Lower lobe of right lung (tissue), 2 donors: ENCODE results near the gene ATP2C2. TPM values are rescaled to one million over a fixed set of nuclear protein-coding genes. Genes with fewer than 3 reads are reported as not detected.

Experiments used
- ATAC-seq, 2 donors: fragments of 200-7000 bp; cut with Tn5 transposase; one replicate each; pipeline ENCODE4 v1.9.1; 2020 to 2022; ENCODE audit warnings: mild to moderate bottlenecking in 2 of 2, moderate library complexity in 2 of 2
- DNase-seq: peaks from one replicate; pipeline ENCODE4 v3.0.0-alpha.2; 2020
- H3K27ac ChIP-seq: fragments of 200-600 bp; one replicate; pipeline ENCODE4 v1.8.0; 2022
- H3K27me3 ChIP-seq: fragments of 200-600 bp; one replicate; pipeline ENCODE4 v1.8.0; 2022; ENCODE audit warnings: low read depth
- H3K36me3 ChIP-seq: fragments of 200-600 bp; one replicate; pipeline ENCODE4 v1.8.0; 2022; ENCODE audit warnings: mild to moderate bottlenecking
- H3K4me1 ChIP-seq: fragments of 200-600 bp; one replicate; pipeline ENCODE4 v1.8.0; 2022
- H3K4me3 ChIP-seq: fragments of 200-600 bp; one replicate; pipeline ENCODE4 v1.8.0; 2022; ENCODE audit warnings: mild to moderate bottlenecking
- H3K9me3 ChIP-seq: fragments of 200-600 bp; one replicate; pipeline ENCODE4 v1.8.0; 2022
- intact Hi-C: fragments of 100-400 bp; cut with DNase I; formaldehyde crosslinking; loops from one replicate; pipeline ENCODE4 v1.11.0; 2022
- total RNA-seq: library from RNA; stranded (reverse); fragmentation: NEBNext Ultra II Directional; extraction: Animal tissue kit (Norgen Biotek cat#: 25700); gene quantifications from one replicate; pipeline ENCODE4 v1.2.1, GENCODE V29; 2021
- TF ChIP-seq, protein P1 (sequence below): fragments of 200-600 bp; IDR thresholded peaks from one replicate; pipeline ENCODE4 v1.8.0; 2022; ENCODE audit warnings: antibody characterized with exemption, mild to moderate bottlenecking
- donor health status: DM: no; HTN: yes; CAD: no; lungs with severe emphysema.

The ATP2C2 gene
- total RNA-seq, 1 donor from 2014 or later: 56.2 TPM

DNA sequence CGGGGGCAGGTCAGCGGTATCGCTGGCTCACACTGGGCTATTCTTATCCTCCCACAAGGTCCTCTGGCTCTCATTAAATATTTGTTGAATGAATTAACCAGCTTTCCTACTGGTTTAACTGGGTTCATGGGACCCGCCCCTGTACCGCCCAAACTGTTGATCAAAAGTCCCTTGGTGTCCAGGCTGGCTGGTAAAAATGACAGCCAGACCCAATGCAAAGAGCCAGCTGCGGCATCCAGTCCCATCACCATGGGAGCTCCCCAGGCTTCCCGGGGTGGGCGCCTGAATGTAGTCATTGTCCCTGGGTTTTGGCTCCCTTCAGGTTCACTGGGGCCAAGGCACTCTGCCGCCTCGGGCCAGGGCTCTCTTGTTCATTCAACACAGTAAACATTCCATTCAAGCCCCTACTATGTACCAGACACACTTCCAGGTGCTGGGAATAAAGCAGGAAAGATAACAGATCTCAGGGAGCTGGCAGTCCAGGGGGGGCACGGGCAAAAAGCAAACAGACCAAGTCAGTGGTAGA is 11.7 kb upstream of the ATP2C2 start:
- ATAC-seq: peak; percentile 84 to 93
- Histone ChIP-seq H3K27me3 (no peaks in the 10 kb centered on the region), H3K27ac (no peak overlapping the region), H3K4me1 (peaks cover 5% of the 10 kb centered on the region), H3K36me3 (no peaks in the 10 kb centered on the region), H3K9me3 (no peaks in the 10 kb centered on the region), H3K4me3 (no peak overlapping the region)
- DNase-seq: no peak
- TF ChIP-seq, protein P1, sequence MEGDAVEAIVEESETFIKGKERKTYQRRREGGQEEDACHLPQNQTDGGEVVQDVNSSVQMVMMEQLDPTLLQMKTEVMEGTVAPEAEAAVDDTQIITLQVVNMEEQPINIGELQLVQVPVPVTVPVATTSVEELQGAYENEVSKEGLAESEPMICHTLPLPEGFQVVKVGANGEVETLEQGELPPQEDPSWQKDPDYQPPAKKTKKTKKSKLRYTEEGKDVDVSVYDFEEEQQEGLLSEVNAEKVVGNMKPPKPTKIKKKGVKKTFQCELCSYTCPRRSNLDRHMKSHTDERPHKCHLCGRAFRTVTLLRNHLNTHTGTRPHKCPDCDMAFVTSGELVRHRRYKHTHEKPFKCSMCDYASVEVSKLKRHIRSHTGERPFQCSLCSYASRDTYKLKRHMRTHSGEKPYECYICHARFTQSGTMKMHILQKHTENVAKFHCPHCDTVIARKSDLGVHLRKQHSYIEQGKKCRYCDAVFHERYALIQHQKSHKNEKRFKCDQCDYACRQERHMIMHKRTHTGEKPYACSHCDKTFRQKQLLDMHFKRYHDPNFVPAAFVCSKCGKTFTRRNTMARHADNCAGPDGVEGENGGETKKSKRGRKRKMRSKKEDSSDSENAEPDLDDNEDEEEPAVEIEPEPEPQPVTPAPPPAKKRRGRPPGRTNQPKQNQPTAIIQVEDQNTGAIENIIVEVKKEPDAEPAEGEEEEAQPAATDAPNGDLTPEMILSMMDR: no peak
- intact Hi-C loops: no loop called here

DNA sequence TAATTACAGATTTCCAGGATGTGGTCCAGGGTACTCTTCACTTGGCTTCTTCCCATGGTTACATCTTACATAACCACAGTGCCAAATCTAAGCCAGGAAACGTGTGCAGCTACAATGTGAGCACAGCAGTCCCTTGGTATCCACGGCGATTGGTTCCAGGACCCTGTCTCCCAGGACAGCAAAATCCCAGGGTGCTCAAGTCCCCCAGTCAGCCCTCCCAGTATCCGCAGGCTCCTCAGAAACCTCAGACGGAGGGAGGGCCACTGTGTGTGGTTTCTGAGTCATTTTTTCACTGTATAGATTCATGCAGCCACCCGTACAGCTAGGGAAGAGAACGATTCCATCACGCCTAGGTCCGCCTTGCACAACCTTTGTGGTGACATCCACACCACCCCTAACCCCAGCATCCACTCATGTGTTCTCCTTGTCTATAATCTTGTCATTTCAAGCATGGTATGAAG is 11.1 kb upstream of the ATP2C2 start:
- intact Hi-C loops: no loop called here
- no peak for DNase-seq
- H3K27me3 ChIP-seq: no peaks in the 10 kb centered on the region
- TF ChIP-seq, protein P1: no peak
- no peak overlapping the region for H3K4me3 ChIP-seq
- peaks cover 5% of the 10 kb centered on the region for H3K4me1 ChIP-seq
- no peak overlapping the region for H3K27ac ChIP-seq
- H3K9me3 ChIP-seq: no peaks in the 10 kb centered on the region
- peak; percentile 30 to 31 for ATAC-seq
- H3K36me3 ChIP-seq: no peaks in the 10 kb centered on the region

DNA sequence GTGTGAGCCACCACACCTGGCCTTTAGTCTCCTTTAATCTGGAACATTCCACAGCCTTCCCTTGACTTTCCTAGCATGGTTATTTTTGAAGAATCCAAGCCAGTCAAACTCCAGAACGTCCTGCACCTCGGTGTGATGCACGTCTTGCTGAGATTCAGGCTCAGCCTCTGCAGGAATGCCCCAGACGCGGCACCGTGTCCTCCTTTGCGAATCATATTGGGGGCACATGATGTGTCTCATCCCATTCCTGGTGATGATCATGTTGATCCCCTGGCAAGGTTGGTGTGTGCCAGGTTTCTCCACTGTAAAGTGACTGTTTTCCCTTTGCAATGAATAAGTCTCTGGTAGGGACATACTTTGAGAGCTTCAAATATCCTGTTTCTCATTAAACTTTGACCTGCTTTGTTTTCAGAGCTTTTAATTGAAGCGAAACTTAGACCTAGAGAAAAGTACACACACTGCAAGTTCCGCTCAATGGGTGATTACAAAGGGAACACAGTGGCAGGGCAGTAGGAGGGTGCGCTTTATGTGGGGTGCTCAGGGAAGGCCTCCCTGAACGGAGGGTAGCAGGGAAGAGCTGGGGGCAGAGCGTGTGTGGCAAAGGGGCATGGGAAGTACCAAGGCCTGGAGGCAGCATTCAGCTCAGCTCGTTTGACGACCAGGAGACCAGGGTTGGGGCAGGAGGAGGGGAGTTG is 9.6 kb upstream of the ATP2C2 start:
- DNase-seq: no peak
- H3K4me3 ChIP-seq: no peak overlapping the region
- intact Hi-C loops: no loop called here
- ATAC-seq: no peak
- H3K27ac ChIP-seq: no peak overlapping the region
- no peaks in the 10 kb centered on the region for H3K36me3 ChIP-seq
- no peaks in the 10 kb centered on the region for H3K27me3 ChIP-seq
- no peaks in the 10 kb centered on the region for H3K9me3 ChIP-seq
- peaks cover 5% of the 10 kb centered on the region for H3K4me1 ChIP-seq
- TF ChIP-seq, protein P1: no peak

DNA sequence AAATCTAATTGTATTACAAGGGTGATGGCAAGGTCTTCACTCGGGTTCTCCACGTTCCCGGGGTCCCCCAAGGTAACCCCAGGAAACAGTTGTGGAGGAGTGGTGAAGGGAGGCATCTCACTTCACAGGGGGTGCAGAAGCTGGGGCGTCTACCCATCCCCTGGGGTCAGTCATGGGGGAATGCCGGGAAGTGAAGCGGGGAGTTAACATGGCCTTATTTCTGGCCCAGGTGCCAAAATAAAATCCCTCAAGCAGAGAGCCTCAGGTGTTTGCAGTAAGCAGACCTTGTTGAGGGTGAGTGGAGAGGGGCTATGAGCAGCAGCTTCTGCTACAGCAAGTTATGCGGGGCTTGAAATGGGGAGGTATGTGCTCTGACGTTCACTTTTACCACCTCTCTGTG is 9.0 kb upstream of the ATP2C2 start:
- H3K9me3 ChIP-seq: no peaks in the 10 kb centered on the region
- intact Hi-C loops: no loop called here
- H3K27ac ChIP-seq: no peak overlapping the region
- H3K27me3 ChIP-seq: no peaks in the 10 kb centered on the region
- TF ChIP-seq, protein P1: no peak
- no peaks in the 10 kb centered on the region for H3K36me3 ChIP-seq
- ATAC-seq (no peak), DNase-seq (no peak)
- peaks cover 5% of the 10 kb centered on the region for H3K4me1 ChIP-seq
- H3K4me3 ChIP-seq: no peak overlapping the region

DNA sequence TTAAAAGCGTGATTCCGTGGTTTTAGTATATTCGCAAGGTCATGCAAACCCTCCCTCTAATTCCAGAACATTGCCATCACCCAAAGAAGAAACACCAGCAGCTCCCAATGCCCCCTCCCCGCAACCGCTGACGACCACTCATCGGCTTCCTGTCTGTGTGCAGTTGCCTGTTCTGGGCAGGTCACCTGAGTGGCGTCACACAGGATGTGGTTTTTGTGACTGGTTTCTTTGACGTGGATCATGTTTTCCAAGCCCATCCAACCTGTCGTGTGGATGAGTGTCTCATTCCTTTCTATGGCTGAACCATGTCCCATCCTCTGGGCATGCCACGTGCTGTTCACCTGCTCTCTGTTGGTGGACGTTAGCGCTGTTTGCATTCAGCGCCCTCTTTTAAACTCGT is 8.2 kb upstream of the ATP2C2 start:
- Histone ChIP-seq H3K27me3 (no peaks in the 10 kb centered on the region), H3K4me3 (no peak overlapping the region), H3K9me3 (no peaks in the 10 kb centered on the region), H3K4me1 (peaks cover 5% of the 10 kb centered on the region), H3K27ac (no peak overlapping the region), H3K36me3 (no peaks in the 10 kb centered on the region)
- intact Hi-C loops: no loop called here
- no peak for DNase-seq
- ATAC-seq: no peak
- TF ChIP-seq, protein P1: no peak
